OCI-LY7 (cell line): Measurements from ENCODE around the gene YPEL3.

Source experiments
- EZH2phosphoT487 ChIP-seq: fragments of 200-600 bp; sonication (generic); IDR thresholded peaks from 2 replicates; pipeline ENCODE4 v1.6.1; 2018; ENCODE audit warnings: low read depth, borderline replicate concordance, mild to moderate bottlenecking, mixed run types, antibody characterized with exemption, low read length, moderate library complexity, mixed read lengths
- TF ChIP-seq, protein P1 (sequence below): fragments of 200-600 bp; sonication (generic); conservative IDR thresholded peaks from 2 replicates; pipeline ENCODE4 v1.5.1; 2014; ENCODE audit warnings: mild to moderate bottlenecking, antibody characterized with exemption, low read length, moderate library complexity, mixed read lengths

GRCh38 chr16:30060836-30061554 lies 35.0 kb downstream of the YPEL3 start:
- TF ChIP-seq, protein P1, sequence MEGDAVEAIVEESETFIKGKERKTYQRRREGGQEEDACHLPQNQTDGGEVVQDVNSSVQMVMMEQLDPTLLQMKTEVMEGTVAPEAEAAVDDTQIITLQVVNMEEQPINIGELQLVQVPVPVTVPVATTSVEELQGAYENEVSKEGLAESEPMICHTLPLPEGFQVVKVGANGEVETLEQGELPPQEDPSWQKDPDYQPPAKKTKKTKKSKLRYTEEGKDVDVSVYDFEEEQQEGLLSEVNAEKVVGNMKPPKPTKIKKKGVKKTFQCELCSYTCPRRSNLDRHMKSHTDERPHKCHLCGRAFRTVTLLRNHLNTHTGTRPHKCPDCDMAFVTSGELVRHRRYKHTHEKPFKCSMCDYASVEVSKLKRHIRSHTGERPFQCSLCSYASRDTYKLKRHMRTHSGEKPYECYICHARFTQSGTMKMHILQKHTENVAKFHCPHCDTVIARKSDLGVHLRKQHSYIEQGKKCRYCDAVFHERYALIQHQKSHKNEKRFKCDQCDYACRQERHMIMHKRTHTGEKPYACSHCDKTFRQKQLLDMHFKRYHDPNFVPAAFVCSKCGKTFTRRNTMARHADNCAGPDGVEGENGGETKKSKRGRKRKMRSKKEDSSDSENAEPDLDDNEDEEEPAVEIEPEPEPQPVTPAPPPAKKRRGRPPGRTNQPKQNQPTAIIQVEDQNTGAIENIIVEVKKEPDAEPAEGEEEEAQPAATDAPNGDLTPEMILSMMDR: no peak
- TF ChIP-seq EZH2phosphoT487: no peak
